ENCODE results near the gene RCSD1. TPM values are rescaled to one million over a fixed set of nuclear protein-coding genes. Genes with fewer than 3 reads are reported as not detected.
A peak's percentile ranks its signal among the peaks of the same experiment; 100 is the strongest.

Gene RCSD1
- total and polyA plus RNA-seq, 11 donors = 14.1 to 51.5 (median 29.6) TPM

DNA sequence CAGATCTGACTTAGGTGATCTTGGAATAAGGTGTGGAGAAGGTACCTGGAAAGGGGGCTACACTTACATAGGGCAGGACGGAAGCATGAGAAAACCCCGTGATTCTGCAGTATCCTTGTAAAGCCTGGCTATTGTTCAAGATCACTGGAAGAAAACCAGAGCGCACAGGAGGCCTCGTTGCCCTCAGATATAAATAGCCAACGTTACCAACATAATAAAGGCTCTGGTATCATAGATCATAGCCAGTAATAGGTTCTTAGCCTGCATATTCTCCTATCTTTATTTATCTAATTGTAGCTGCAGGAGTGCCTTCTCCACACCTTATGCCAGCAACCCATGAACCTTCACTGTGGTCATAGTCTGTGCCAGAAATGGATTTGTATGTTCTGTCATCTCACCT, 55.8 kb downstream of the RCSD1 start:
- peaks cover 0 to 76% (median 23%) of the 10 kb centered on the region in 9 donors for H3K36me3 ChIP-seq
- no peak for TF ChIP-seq POLR2A (IDR thresholded peaks at IDR 0.05)
- TF ChIP-seq, protein P1, sequence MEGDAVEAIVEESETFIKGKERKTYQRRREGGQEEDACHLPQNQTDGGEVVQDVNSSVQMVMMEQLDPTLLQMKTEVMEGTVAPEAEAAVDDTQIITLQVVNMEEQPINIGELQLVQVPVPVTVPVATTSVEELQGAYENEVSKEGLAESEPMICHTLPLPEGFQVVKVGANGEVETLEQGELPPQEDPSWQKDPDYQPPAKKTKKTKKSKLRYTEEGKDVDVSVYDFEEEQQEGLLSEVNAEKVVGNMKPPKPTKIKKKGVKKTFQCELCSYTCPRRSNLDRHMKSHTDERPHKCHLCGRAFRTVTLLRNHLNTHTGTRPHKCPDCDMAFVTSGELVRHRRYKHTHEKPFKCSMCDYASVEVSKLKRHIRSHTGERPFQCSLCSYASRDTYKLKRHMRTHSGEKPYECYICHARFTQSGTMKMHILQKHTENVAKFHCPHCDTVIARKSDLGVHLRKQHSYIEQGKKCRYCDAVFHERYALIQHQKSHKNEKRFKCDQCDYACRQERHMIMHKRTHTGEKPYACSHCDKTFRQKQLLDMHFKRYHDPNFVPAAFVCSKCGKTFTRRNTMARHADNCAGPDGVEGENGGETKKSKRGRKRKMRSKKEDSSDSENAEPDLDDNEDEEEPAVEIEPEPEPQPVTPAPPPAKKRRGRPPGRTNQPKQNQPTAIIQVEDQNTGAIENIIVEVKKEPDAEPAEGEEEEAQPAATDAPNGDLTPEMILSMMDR (IDR thresholded peaks at IDR 0.05) = no peak
- no peaks in the 10 kb centered on the region for H3K27me3 ChIP-seq
- intact Hi-C loops (cut with DNase I) = loop anchor here in 8 of 10 donors (2.0 to 10.0 kb wide), 8 partner anchors 34 to 134 kb away; partner anchors contain the start of genes RCSD1 (in 6 of the 8) and CREG1 (in 1 of the 8)
- H3K4me1 ChIP-seq = peaks cover 15 to 79% (median 62%) of the 10 kb centered on the region in 12 donors
- ATAC-seq (peak; percentile 24 to 47 (median 40)), DNase-seq (no peak)
- no peaks in the 10 kb centered on the region for H3K9me3 ChIP-seq
- WGBS, 4 donors = 23 to 27% (median 26%) methylated on average over 5 of the region's 5 CpGs
- peak overlapping the region; percentile 67 to 91 (median 85) for H3K27ac ChIP-seq
- H3K4me3 ChIP-seq = no peak overlapping the region

DNA sequence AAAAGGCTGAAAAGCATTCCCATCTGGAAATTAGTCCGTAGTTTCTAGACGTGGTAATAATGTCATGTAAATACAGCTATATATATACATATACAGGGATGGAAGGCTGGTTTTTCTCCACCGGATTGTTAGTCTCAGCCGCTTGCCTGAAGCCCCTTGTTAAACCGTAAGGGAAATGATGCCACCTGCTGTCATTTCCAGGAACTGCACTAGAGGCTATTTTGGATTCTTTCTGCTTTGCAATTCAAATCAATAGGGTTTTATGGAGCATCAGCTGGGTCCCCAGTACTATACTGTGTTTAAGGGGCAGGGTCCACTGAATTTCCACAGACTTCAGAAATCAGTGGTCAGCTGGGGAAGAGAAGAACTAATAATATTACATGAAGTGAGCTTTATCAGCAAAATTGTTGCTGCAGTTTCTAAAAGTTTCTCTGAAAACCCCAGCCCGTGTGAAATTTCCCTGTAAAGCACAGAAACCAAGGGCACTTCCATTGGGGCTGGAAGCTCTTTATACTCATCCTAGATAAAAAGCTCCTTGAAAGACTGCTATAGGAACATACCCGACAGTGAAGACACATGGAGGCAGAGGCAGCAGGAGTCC, 58.0 kb downstream of the RCSD1 start:
- Histone ChIP-seq H3K4me3 (no peak overlapping the region), H3K36me3 (peaks cover 0 to 84% (median 41%) of the 10 kb centered on the region in 9 donors), H3K9me3 (no peaks in the 10 kb centered on the region), H3K27me3 (no peaks in the 10 kb centered on the region), H3K4me1 (peaks cover 9 to 64% (median 47%) of the 10 kb centered on the region in 12 donors), H3K27ac (peak overlapping the region in 8 of 12 donors; percentile 41 to 89 (median 80))
- intact Hi-C loops (cut with DNase I) = loop anchor here (1.0 to 10.0 kb wide), 9 partner anchors 36 to 136 kb away; partner anchors contain the start of genes RCSD1 (in 5 of the 10) and CREG1 (in 1 of the 10)
- peak in 3 of 4 donors; percentile 28 to 45 (median 44) for ATAC-seq
- 24 to 27% (median 25%) methylated on average over 7 of the region's 7 CpGs for WGBS, 4 donors
- DNase-seq = peak in 4 of 5 donors; percentile 58 to 74 (median 71)
- TF ChIP-seq, protein P1 (IDR thresholded peaks at IDR 0.05) = peak; percentile 86 to 98 (median 93)
- TF ChIP-seq POLR2A (IDR thresholded peaks at IDR 0.05) = no peak

DNA sequence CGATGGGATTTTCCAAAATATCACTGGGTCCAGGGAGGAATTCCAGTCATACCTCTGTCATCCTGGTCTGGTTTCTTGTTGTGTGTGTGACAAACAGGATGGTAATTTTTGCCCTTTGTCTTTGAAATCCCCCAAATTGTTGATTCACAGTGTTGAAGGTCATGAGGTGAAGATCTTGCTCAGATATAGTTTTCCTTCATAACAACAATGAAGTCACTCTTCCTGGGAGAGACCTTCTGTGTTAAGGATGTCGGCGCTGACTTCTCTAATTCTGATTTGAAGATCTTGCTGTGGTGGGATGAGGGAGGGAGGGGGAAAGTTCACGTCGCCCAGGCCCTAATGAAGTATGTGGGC, 59.5 kb downstream of the RCSD1 start:
- TF ChIP-seq POLR2A (IDR thresholded peaks at IDR 0.05) = no peak
- TF ChIP-seq, protein P1 (IDR thresholded peaks at IDR 0.05) = no peak
- Histone ChIP-seq H3K9me3 (no peaks in the 10 kb centered on the region), H3K36me3 (peaks cover 0 to 84% (median 54%) of the 10 kb centered on the region in 9 donors), H3K27me3 (no peaks in the 10 kb centered on the region), H3K4me3 (no peak overlapping the region), H3K4me1 (peaks cover 4 to 48% (median 32%) of the 10 kb centered on the region in 12 donors), H3K27ac (peak overlapping the region in 1 of 12 donors; percentile 7)
- 66 to 73% (median 69%) methylated on average over 5 of the region's 5 CpGs for WGBS, 4 donors
- intact Hi-C loops (cut with DNase I) = loop anchor here in 7 of 10 donors (5.0 to 10.0 kb wide), 6 partner anchors 37 to 137 kb away; partner anchors contain the start of genes RCSD1 (in 4 of the 7) and CREG1 (in 1 of the 7)
- ATAC-seq (no peak), DNase-seq (no peak)

DNA sequence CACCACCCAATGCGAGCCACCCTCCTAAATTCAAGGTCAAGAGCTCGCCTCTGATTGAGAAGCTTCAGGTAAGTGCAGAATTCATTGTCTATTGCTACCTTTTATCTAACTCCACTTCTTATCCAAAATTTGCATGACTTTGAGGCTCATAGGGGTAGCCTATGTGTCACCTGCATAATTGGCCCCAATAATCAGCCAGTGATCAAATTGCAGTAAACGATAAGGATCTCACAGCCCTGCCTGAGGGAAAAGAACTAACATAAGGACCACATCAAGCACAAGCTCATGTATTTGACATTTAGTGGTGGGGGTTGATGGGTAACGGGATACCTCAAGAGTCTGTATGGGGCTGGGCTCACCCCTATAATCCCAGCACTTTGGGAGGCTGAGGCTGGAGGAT, 60.0 kb downstream of the RCSD1 start:
- TF ChIP-seq, protein P1 (IDR thresholded peaks at IDR 0.05) = no peak
- TF ChIP-seq POLR2A (IDR thresholded peaks at IDR 0.05) = no peak
- DNase-seq = no peak
- Histone ChIP-seq H3K4me1 (peaks cover 3 to 43% (median 27%) of the 10 kb centered on the region in 12 donors), H3K27me3 (no peaks in the 10 kb centered on the region), H3K4me3 (no peak overlapping the region), H3K36me3 (peaks cover 0 to 84% (median 59%) of the 10 kb centered on the region in 9 donors), H3K9me3 (no peaks in the 10 kb centered on the region), H3K27ac (peak overlapping the region in 1 of 12 donors; percentile 7)
- intact Hi-C loops (cut with DNase I) = loop anchor here in 2 of 10 donors (5.0 kb wide), 2 partner anchors 98 to 133 kb away; no protein-coding TSS in a partner anchor
- WGBS, 4 donors = 89 to 92% (median 92%) methylated on average over 4 of the region's 4 CpGs
- ATAC-seq = no peak
